Spleen (tissue), 11 donors: Measurements from ENCODE around the gene BBS12. TPM values are rescaled to one million over a fixed set of nuclear protein-coding genes. Genes with fewer than 3 reads are reported as not detected.

ENCODE experiments used
- DNase-seq: peaks from one replicate; pipeline ENCODE4 v3.0.0-alpha.2; 2020
- H3K27ac ChIP-seq, 8 donors: fragments of 200-600 bp; sonication (generic) in 7 of 8; 1 replicate in 4 of 8; 2 replicates in 4 of 8; pipeline versions ENCODE4 v1.5.0 to v1.8.0; 2016 to 2021; ENCODE audit warnings: inconsistent platforms in 4 of 8, mild to moderate bottlenecking in 4 of 8, moderate library complexity in 1 of 8
- H3K27me3 ChIP-seq, 7 donors: fragments of 200-600 bp; sonication (generic) in 6 of 7; replicated peaks in 1 of 7; 1 replicate in 4 of 7; 2 replicates in 3 of 7; pipeline versions ENCODE4 v1.5.0 to v1.8.0; 2016 to 2021; ENCODE audit warnings: inconsistent platforms in 3 of 7, mild to moderate bottlenecking in 1 of 7
- H3K36me3 ChIP-seq, 6 donors: fragments of 200-600 bp; sonication (generic) in 5 of 6; 1 replicate in 4 of 6; 2 replicates in 2 of 6; pipeline versions ENCODE4 v1.5.0 to v1.8.0; 2016 to 2021; ENCODE audit warnings: inconsistent platforms in 2 of 6
- H3K4me1 ChIP-seq, 6 donors: fragments of 200-600 bp; sonication (generic) in 5 of 6; 1 replicate in 3 of 6; 2 replicates in 3 of 6; pipeline versions ENCODE4 v1.5.0 to v1.8.0; 2016 to 2021; ENCODE audit warnings: inconsistent platforms in 3 of 6
- H3K4me3 ChIP-seq, 8 donors: fragments of 200-600 bp; sonication (generic) in 7 of 8; 1 replicate in 4 of 8; 2 replicates in 4 of 8; pipeline versions ENCODE4 v1.5.0 to v1.8.0; 2016 to 2021; ENCODE audit warnings: inconsistent platforms in 4 of 8, mild to moderate bottlenecking in 4 of 8, moderate library complexity in 2 of 8
- H3K9me3 ChIP-seq, 8 donors: fragments of 200-600 bp; sonication (generic) in 7 of 8; 1 replicate in 4 of 8; 2 replicates in 4 of 8; pipeline versions ENCODE4 v1.5.0 to v1.8.0; 2016 to 2021; ENCODE audit warnings: inconsistent platforms in 4 of 8
- CTCF ChIP-seq, 11 experiments: fragments of 200-600 bp in 7 of 11; fragments of 450-650 bp in 4 of 11; sonication (generic) in 4 of 11; IDR thresholded peaks in 8 of 11; conservative IDR thresholded peaks in 3 of 11; 1 replicate in 7 of 11; 2 replicates in 4 of 11; pipeline versions ENCODE4 v1.4.0 to v1.8.0; 2016 to 2021; ENCODE audit warnings: antibody characterized with exemption in 11 of 11, inconsistent platforms in 4 of 11, mild to moderate bottlenecking in 1 of 11
- POLR2A ChIP-seq, 3 donors: fragments of 450-650 bp; IDR thresholded peaks; one replicate each; pipeline ENCODE4 v1.5.1; 2017; ENCODE audit warnings: antibody characterized with exemption in 3 of 3, mild to moderate bottlenecking in 1 of 3
- POLR2AphosphoS5 ChIP-seq, 3 donors: sonication (generic); formaldehyde crosslinking; IDR thresholded peaks; one replicate each; pipeline ENCODE4 v1.5.1; 2017; ENCODE audit warnings: antibody characterized with exemption in 3 of 3
- WGBS, 5 donors: extraction: QIAGEN DNeasy Blood & Tissue Kit in 3 of 5; methylation state at CpG; one replicate each; pipeline versions ENCODE4 v1.1.5 to v1.1.7; 2013 to 2018; 5-methylcytosine and 5-hydroxymethylcytosine counted together
- intact Hi-C: fragments of 100-400 bp; cut with DNase I; formaldehyde crosslinking; loops from one replicate; pipeline ENCODE4 v1.15.0; 2023; ENCODE audit warnings: low total_unique reads
- polyA plus RNA-seq, 3 donors: library from polyadenylated mRNA; stranded (reverse); fragments of 200-250 nt; gene quantifications; one replicate each; pipeline ENCODE4 v1.2.1, GENCODE V29; 2013
- total RNA-seq, 7 donors: library from RNA; depleted of rRNA in 3 of 7; stranded (reverse); fragments of >200 nt in 3 of 7; fragmentation: NEBNext Ultra II Directional in 4 of 7; extraction: Animal tissue kit (Norgen Biotek cat#: 25700) in 4 of 7; gene quantifications; one replicate each; pipeline versions ENCODE4 v1.1.0 to v1.2.1, GENCODE V29; 2016 to 2021
- donor health status: healthy with polysubstance abuse.
- donor health status: DM: no; HTN: no; CAD: no; lungs with moderate emphysema.
- donor health status: DM: no; HTN: no; CAD: no.
- donor health status: Bipolar disorder and iron deficiency.
- donor health status: healthy.
- donor health status: DM: no; HTN: no; CAD: no.
- donor health status: DM: yes; HTN: yes; CAD: no.

Gene BBS12
- total and polyA plus RNA-seq, 10 donors: 0.91 to 4.4 (median 2.7) TPM

GRCh38 chr4:122695226-122695625 is 37.3 kb upstream of the BBS12 start:
- TF ChIP-seq POLR2A (IDR thresholded peaks at IDR 0.05): no peak
- H3K27ac ChIP-seq: no peak overlapping the region
- H3K9me3 ChIP-seq: no peaks in the 10 kb centered on the region
- H3K4me3 ChIP-seq: no peak overlapping the region
- 52 to 82% (median 76%) methylated on average over 2 of the region's 2 CpGs for WGBS, 5 donors
- intact Hi-C loops: no loop called here
- no peaks in the 10 kb centered on the region for H3K27me3 ChIP-seq
- no peak for DNase-seq
- H3K36me3 ChIP-seq: no peaks in the 10 kb centered on the region
- H3K4me1 ChIP-seq: peaks cover 0 to 5% (median 0%) of the 10 kb centered on the region in 6 donors

GRCh38 chr4:122700178-122700725 is 32.3 kb upstream of the BBS12 start:
- DNase-seq: no peak
- Histone ChIP-seq H3K4me3 (no peak overlapping the region), H3K9me3 (no peaks in the 10 kb centered on the region), H3K27me3 (no peaks in the 10 kb centered on the region), H3K36me3 (no peaks in the 10 kb centered on the region), H3K27ac (no peak overlapping the region), H3K4me1 (peaks cover 0 to 7% (median 0%) of the 10 kb centered on the region in 6 donors)
- WGBS, 5 donors: 63 to 88% (median 70%) methylated on average over 8 of the region's 8 CpGs
- intact Hi-C loops: no loop called here
- peak in 2 of 3 donors; percentile 25 to 44 for TF ChIP-seq POLR2AphosphoS5 (IDR thresholded peaks at IDR 0.05)
- no peak for TF ChIP-seq CTCF (IDR thresholded peaks at IDR 0.05 in 8 of 11, conservative IDR thresholded peaks at IDR 0.05 in 3 of 11)
- TF ChIP-seq POLR2A (IDR thresholded peaks at IDR 0.05): no peak

GRCh38 chr4:122701061-122701460 is 31.4 kb upstream of the BBS12 start:
- WGBS, 5 donors: 72 to 84% (median 77%) methylated on average over 5 of the region's 5 CpGs
- intact Hi-C loops: no loop called here
- TF ChIP-seq POLR2A (IDR thresholded peaks at IDR 0.05) (no peak), CTCF (IDR thresholded peaks at IDR 0.05 in 8 of 11, conservative IDR thresholded peaks at IDR 0.05 in 3 of 11) (no peak), POLR2AphosphoS5 (IDR thresholded peaks at IDR 0.05) (no peak)

GRCh38 chr4:122701965-122702364 is 30.5 kb upstream of the BBS12 start:
- H3K4me1 ChIP-seq: peaks cover 0 to 7% (median 0%) of the 10 kb centered on the region in 6 donors
- no peak for TF ChIP-seq CTCF (IDR thresholded peaks at IDR 0.05 in 8 of 11, conservative IDR thresholded peaks at IDR 0.05 in 3 of 11)
- no peak for TF ChIP-seq POLR2AphosphoS5 (IDR thresholded peaks at IDR 0.05)
- no peak for TF ChIP-seq POLR2A (IDR thresholded peaks at IDR 0.05)
- no peaks in the 10 kb centered on the region for H3K27me3 ChIP-seq
- DNase-seq: no peak
- no peaks in the 10 kb centered on the region for H3K9me3 ChIP-seq
- intact Hi-C loops: no loop called here
- 64 to 81% (median 71%) methylated on average over 1 of the region's 1 CpG for WGBS, 5 donors
- no peaks in the 10 kb centered on the region for H3K36me3 ChIP-seq
- H3K27ac ChIP-seq: no peak overlapping the region
- no peak overlapping the region for H3K4me3 ChIP-seq

More at GRCh38 chr4:122701061-122701460, 31.4 kb upstream of the BBS12 start:
- Histone ChIP-seq H3K9me3 (no peaks in the 10 kb centered on the region), H3K27ac (no peak overlapping the region), H3K4me1 (peaks cover 0 to 7% (median 0%) of the 10 kb centered on the region in 6 donors), H3K4me3 (no peak overlapping the region), H3K36me3 (no peaks in the 10 kb centered on the region), H3K27me3 (no peaks in the 10 kb centered on the region)
- DNase-seq: no peak
